Right cardiac atrium (tissue), 5 donors: ENCODE results near the gene CUBN. TPM values are rescaled to one million over a fixed set of nuclear protein-coding genes. Genes with fewer than 3 reads are reported as not detected.
"Not testable (repeated sequence)": the region's sequence is repeated elsewhere in the genome, so short reads cannot be mapped to it uniquely, and the experiment has no call there.

Source experiments
- ATAC-seq, 2 donors: fragments of 200-7000 bp; cut with Tn5 transposase; one replicate each; pipeline versions ENCODE4 v1.8.0 to v1.9.1; 2020; ENCODE audit warnings: moderate library complexity in 2 of 2, mild to moderate bottlenecking in 1 of 2
- DNase-seq, 3 donors: peaks; one replicate each; pipeline ENCODE4 v3.0.0-alpha.2; 2020
- H3K27ac ChIP-seq: one replicate; pipeline ENCODE4 v1.5.1; 2013; ENCODE audit warnings: mild to moderate bottlenecking, low read length, control low read depth, moderate library complexity
- H3K27me3 ChIP-seq: one replicate; pipeline ENCODE4 v1.6.1; 2013; ENCODE audit not compliant: control insufficient read depth, insufficient read depth
- H3K4me1 ChIP-seq: one replicate; pipeline ENCODE4 v1.6.1; 2013; ENCODE audit warnings: low read length; ENCODE audit not compliant: control insufficient read depth, insufficient read depth
- H3K4me3 ChIP-seq: one replicate; pipeline ENCODE4 v1.5.1; 2013; ENCODE audit warnings: low read length, control low read depth
- H3K9me3 ChIP-seq: one replicate; pipeline ENCODE4 v1.6.1; 2013; ENCODE audit warnings: low read length; ENCODE audit not compliant: control insufficient read depth
- WGBS: extraction: QIAGEN DNeasy Blood & Tissue Kit; methylation state at CpG from one replicate; pipeline ENCODE4 v1.1.7; 2013; 5-methylcytosine and 5-hydroxymethylcytosine counted together
- intact Hi-C, 4 donors: fragments of 100-400 bp; cut with DNase I; formaldehyde crosslinking; loops; one replicate each; pipeline versions ENCODE4 v1.11.0 to v1.14.0; 2022 to 2023
- polyA plus RNA-seq: library from polyadenylated mRNA; stranded (reverse); fragments of 200-250 nt; gene quantifications from one replicate; pipeline ENCODE4 v1.2.3, GENCODE V29; 2013
- total RNA-seq, 4 donors: library from RNA; stranded (reverse); fragmentation: NEBNext Ultra II Directional; extraction: Animal tissue kit (Norgen Biotek cat#: 25700); gene quantifications; one replicate each; pipeline ENCODE4 v1.2.1, GENCODE V29; 2021
- donor health status: healthy with polysubstance abuse.
- donor health status: DM: no; HTN: yes; CAD: no.
- donor health status: DM: no; HTN: no; CAD: no.
- donor health status: DM: no; HTN: yes; CAD: no; lungs with severe emphysema.
- donor health status: DM: yes; HTN: yes; CAD: no.

CUBN gene
- total and polyA plus RNA-seq, 5 donors = 0.41 to 1.3 (median 0.91) TPM

GRCh38 chr10:17120694-17121093 is 8.9 kb downstream of the CUBN start:
- H3K27me3 ChIP-seq = no peaks in the 10 kb centered on the region
- no peak overlapping the region for H3K4me3 ChIP-seq
- H3K9me3 ChIP-seq = no peaks in the 10 kb centered on the region
- no peaks in the 10 kb centered on the region for H3K4me1 ChIP-seq
- intact Hi-C loops = no loop called here
- ATAC-seq = no peak
- no peak for DNase-seq
- no peak overlapping the region for H3K27ac ChIP-seq
- 61% methylated on average over 3 of the region's 3 CpGs for WGBS

GRCh38 chr10:17119845-17120244 is 9.8 kb downstream of the CUBN start:
- ATAC-seq (no peak), DNase-seq (no peak)
- Histone ChIP-seq H3K4me3 (no peak overlapping the region), H3K9me3 (no peaks in the 10 kb centered on the region), H3K27ac (no peak overlapping the region), H3K4me1 (no peaks in the 10 kb centered on the region), H3K27me3 (no peaks in the 10 kb centered on the region)
- 74% methylated on average over 3 of the region's 3 CpGs for WGBS
- intact Hi-C loops = no loop called here

DNA sequence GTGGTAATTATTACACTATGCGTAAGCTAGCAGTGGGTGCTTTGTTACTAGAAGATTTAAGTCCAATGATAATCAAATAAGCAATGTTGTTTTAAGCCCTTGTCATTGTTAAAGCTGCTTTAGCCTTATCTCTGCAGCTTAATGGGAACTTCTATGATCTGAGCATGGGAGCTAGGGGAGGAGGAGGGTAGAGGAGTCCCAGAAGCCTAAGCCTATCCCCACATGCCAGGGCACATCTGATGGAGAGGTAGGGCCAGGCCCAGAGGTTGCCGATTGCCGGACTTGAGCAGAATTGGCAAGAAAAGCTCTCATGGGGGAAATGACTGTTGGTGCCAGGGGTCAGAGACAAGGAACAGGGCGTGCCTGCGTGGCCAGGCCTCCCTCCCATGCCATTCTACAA is 13.4 kb downstream of the CUBN start:
- ATAC-seq (peak; percentile 68 to 92), DNase-seq (peak; percentile 34 to 49 (median 45))
- H3K27me3 ChIP-seq = no peaks in the 10 kb centered on the region
- intact Hi-C loops = no loop called here
- H3K9me3 ChIP-seq = no peaks in the 10 kb centered on the region
- no peaks in the 10 kb centered on the region for H3K4me1 ChIP-seq
- H3K4me3 ChIP-seq = no peak overlapping the region
- 70% methylated on average over 5 of the region's 5 CpGs for WGBS
- no peak overlapping the region for H3K27ac ChIP-seq

- H3K4me3 ChIP-seq = no peak overlapping the region
- intact Hi-C loops = no loop called here
- H3K27ac ChIP-seq = no peak overlapping the region
- peak in 1 of 2 donors; percentile 24 for ATAC-seq
- no peaks in the 10 kb centered on the region for H3K9me3 ChIP-seq
- 82% methylated on average over 5 of the region's 5 CpGs for WGBS
- DNase-seq = no peak
- no peaks in the 10 kb centered on the region for H3K27me3 ChIP-seq
- no peaks in the 10 kb centered on the region for H3K4me1 ChIP-seq
Observed at GRCh38 chr10:17115683-17116082, 13.9 kb downstream of the CUBN start.

GRCh38 chr10:17114878-17115444 is 14.7 kb downstream of the CUBN start:
- intact Hi-C loops, H3K27me3 ChIP-seq, H3K4me3 ChIP-seq, H3K27ac ChIP-seq, H3K9me3 ChIP-seq, DNase-seq, ATAC-seq, H3K4me1 ChIP-seq: not testable (repeated sequence)
- WGBS = 92% methylated on average over 13 of the region's 13 CpGs

- intact Hi-C loops = no loop called here
- H3K9me3 ChIP-seq = no peaks in the 10 kb centered on the region
- ATAC-seq = peak in 1 of 2 donors; percentile 39
- peak; percentile 21 to 69 (median 54) for DNase-seq
- 47% methylated on average over 7 of the region's 7 CpGs for WGBS
- H3K27me3 ChIP-seq = no peaks in the 10 kb centered on the region
- no peak overlapping the region for H3K4me3 ChIP-seq
- H3K4me1 ChIP-seq = no peaks in the 10 kb centered on the region
- H3K27ac ChIP-seq = no peak overlapping the region
Observed at GRCh38 chr10:17113889-17114540, 15.6 kb downstream of the CUBN start.

GRCh38 chr10:17113346-17113745 is 16.3 kb downstream of the CUBN start:
- intact Hi-C loops = no loop called here
- no peak for DNase-seq

GRCh38 chr10:17112566-17112965 is 17.0 kb downstream of the CUBN start:
- intact Hi-C loops = no loop called here
- 63% methylated on average over 3 of the region's 3 CpGs for WGBS
- Histone ChIP-seq H3K9me3 (no peaks in the 10 kb centered on the region), H3K4me3 (no peak overlapping the region), H3K27ac (no peak overlapping the region), H3K4me1 (no peaks in the 10 kb centered on the region), H3K27me3 (no peaks in the 10 kb centered on the region)
- ATAC-seq (no peak), DNase-seq (no peak)

More at GRCh38 chr10:17113346-17113745, 16.3 kb downstream of the CUBN start:
- no peak overlapping the region for H3K27ac ChIP-seq
- no peaks in the 10 kb centered on the region for H3K4me1 ChIP-seq
- 92% methylated on average over 4 of the region's 4 CpGs for WGBS
- H3K4me3 ChIP-seq = no peak overlapping the region
- no peaks in the 10 kb centered on the region for H3K9me3 ChIP-seq
- H3K27me3 ChIP-seq = no peaks in the 10 kb centered on the region
- ATAC-seq = no peak

DNA sequence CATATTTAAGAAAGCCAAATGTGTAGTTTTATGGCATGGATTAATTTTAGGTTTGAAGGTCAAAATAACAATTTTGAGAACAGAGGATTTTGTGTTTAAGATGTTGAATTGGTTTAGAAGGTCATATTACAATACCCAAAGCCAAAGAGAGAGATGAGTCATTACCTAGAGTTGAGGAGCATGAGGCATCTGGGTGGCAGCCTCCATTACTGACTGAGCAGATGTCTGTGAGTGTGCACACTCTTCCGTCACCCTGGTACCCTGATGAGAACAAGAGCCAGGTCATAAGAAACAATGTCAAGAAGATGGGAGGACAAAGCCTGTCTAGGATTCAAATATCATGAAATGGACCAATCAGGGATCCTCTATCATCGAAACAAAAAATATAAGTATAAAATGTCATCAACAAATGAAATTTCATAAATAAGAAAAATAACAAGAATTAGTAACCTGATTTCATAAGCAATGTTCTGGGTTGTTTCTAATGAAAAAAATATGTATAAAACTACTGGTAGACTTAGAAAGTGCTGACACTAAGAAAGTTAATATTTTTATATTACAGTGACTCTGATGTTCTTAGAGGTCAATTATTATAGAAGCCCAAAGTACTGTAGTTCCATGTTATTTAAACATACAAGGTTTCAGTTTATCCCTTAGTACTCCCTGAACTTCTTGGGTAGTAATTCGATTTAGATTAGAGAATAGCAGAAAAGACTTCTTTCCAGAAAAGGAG is 20.0 kb downstream of the CUBN start:
- 89% methylated on average over 3 of the region's 3 CpGs for WGBS
- Histone ChIP-seq H3K4me1 (no peaks in the 10 kb centered on the region), H3K4me3 (no peak overlapping the region), H3K27me3 (no peaks in the 10 kb centered on the region), H3K9me3 (no peaks in the 10 kb centered on the region), H3K27ac (no peak overlapping the region)
- intact Hi-C loops = no loop called here
- ATAC-seq = no peak
- no peak for DNase-seq

GRCh38 chr10:17109046-17109445 is 20.6 kb downstream of the CUBN start:
- H3K4me3 ChIP-seq = no peak overlapping the region
- 91% methylated on average over 2 of the region's 2 CpGs for WGBS
- ATAC-seq (no peak), DNase-seq (no peak)
- H3K27me3 ChIP-seq = no peaks in the 10 kb centered on the region
- intact Hi-C loops = no loop called here
- H3K27ac ChIP-seq = no peak overlapping the region
- no peaks in the 10 kb centered on the region for H3K4me1 ChIP-seq
- H3K9me3 ChIP-seq = no peaks in the 10 kb centered on the region

DNA sequence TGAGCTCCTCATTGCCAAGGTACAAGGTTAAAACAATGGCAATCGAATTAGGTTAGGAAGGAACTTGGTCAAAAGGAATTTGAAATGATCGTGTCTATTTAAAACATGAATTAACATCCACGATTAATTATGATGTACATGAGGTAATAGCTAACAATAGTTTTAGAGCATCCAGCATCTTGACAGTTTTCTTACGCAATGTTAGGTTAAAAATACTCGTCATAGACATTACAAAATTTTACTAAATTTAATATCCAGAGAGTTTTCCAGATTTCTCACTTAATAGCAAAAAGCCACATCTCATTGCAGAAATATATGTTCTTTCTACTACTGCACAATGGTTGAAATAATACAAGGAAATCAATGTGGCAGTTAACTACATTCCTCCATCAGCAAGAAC is 22.6 kb downstream of the CUBN start:
- H3K4me3 ChIP-seq = no peak overlapping the region
- no peaks in the 10 kb centered on the region for H3K4me1 ChIP-seq
- no peak for ATAC-seq
- H3K9me3 ChIP-seq = no peaks in the 10 kb centered on the region
- no peaks in the 10 kb centered on the region for H3K27me3 ChIP-seq
- intact Hi-C loops = no loop called here
- 84% methylated on average over 5 of the region's 5 CpGs for WGBS
- no peak for DNase-seq
- H3K27ac ChIP-seq = no peak overlapping the region
